Activated naive CD8-positive, alpha-beta T cell treated with anti-CD3 and anti-CD28 coated beads for 36 hours (primary cell): ENCODE measurements around the gene ST3GAL3. TPM values are rescaled to one million over a fixed set of nuclear protein-coding genes. Genes with fewer than 3 reads are reported as not detected.

ENCODE experiments used
- DNase-seq: peaks from one replicate; pipeline ENCODE4 v3.0.0; 2021
- H3K27ac Mint-ChIP-seq: one replicate; pipeline ENCODE4 v1.8.0; 2022; ENCODE audit warnings: mild to moderate bottlenecking, moderate library complexity, mixed read lengths
- H3K27me3 Mint-ChIP-seq: one replicate; pipeline ENCODE4 v1.8.0; 2022; ENCODE audit warnings: mild to moderate bottlenecking, mixed read lengths
- H3K36me3 Mint-ChIP-seq: one replicate; pipeline ENCODE4 v1.8.0; 2021; ENCODE audit warnings: mild to moderate bottlenecking, mixed read lengths
- H3K4me1 Mint-ChIP-seq: one replicate; pipeline ENCODE4 v1.8.0; 2021; ENCODE audit warnings: mixed read lengths
- H3K4me3 Mint-ChIP-seq: one replicate; pipeline ENCODE4 v1.8.0; 2022; ENCODE audit warnings: mild to moderate bottlenecking, moderate library complexity, mixed read lengths
- H3K9me3 Mint-ChIP-seq: one replicate; pipeline ENCODE4 v1.8.0; 2022; ENCODE audit warnings: mixed read lengths
- total RNA-seq, 2 experiments: library from RNA; stranded (reverse); gene quantifications; one replicate each; pipeline ENCODE4 v1.2.3, GENCODE V29; 2021

ST3GAL3 gene
- total RNA-seq, 2 experiments from 2014 or later: 9.7 to 11.1 TPM

- peaks cover 18% of the 10 kb centered on the region for H3K4me1 Mint-ChIP-seq
- no peaks in the 10 kb centered on the region for H3K27me3 Mint-ChIP-seq
- no peaks in the 10 kb centered on the region for H3K36me3 Mint-ChIP-seq
- H3K27ac Mint-ChIP-seq: no peak overlapping the region
- H3K9me3 Mint-ChIP-seq: no peaks in the 10 kb centered on the region
- no peak for DNase-seq
- no peak overlapping the region for H3K4me3 Mint-ChIP-seq
Observed at GRCh38 chr1:43951021-43951985, 244.0 kb downstream of the ST3GAL3 start.

GRCh38 chr1:43952731-43953346 lies 245.5 kb downstream of the ST3GAL3 start:
- Mint-ChIP-seq H3K4me3 (no peak overlapping the region), H3K9me3 (no peaks in the 10 kb centered on the region), H3K4me1 (peaks cover 15% of the 10 kb centered on the region), H3K27me3 (no peaks in the 10 kb centered on the region), H3K27ac (no peak overlapping the region), H3K36me3 (peaks cover under 1% of the 10 kb centered on the region)
- DNase-seq: no peak

GRCh38 chr1:43953361-43953760 lies 246.0 kb downstream of the ST3GAL3 start:
- no peak overlapping the region for H3K27ac Mint-ChIP-seq

GRCh38 chr1:43954036-43954435 lies 246.7 kb downstream of the ST3GAL3 start:
- no peak overlapping the region for H3K27ac Mint-ChIP-seq
- DNase-seq: no peak
- H3K4me1 Mint-ChIP-seq: peaks cover 9% of the 10 kb centered on the region
- H3K27me3 Mint-ChIP-seq: no peaks in the 10 kb centered on the region
- no peak overlapping the region for H3K4me3 Mint-ChIP-seq
- no peaks in the 10 kb centered on the region for H3K9me3 Mint-ChIP-seq
- H3K36me3 Mint-ChIP-seq: peaks cover 5% of the 10 kb centered on the region

More at GRCh38 chr1:43953361-43953760, 246.0 kb downstream of the ST3GAL3 start:
- H3K27me3 Mint-ChIP-seq: no peaks in the 10 kb centered on the region
- H3K9me3 Mint-ChIP-seq: no peaks in the 10 kb centered on the region
- H3K4me1 Mint-ChIP-seq: peaks cover 11% of the 10 kb centered on the region
- H3K4me3 Mint-ChIP-seq: no peak overlapping the region
- peaks cover 4% of the 10 kb centered on the region for H3K36me3 Mint-ChIP-seq
- DNase-seq: no peak

- H3K9me3 Mint-ChIP-seq: no peaks in the 10 kb centered on the region
- no peak overlapping the region for H3K4me3 Mint-ChIP-seq
- peaks cover 5% of the 10 kb centered on the region for H3K36me3 Mint-ChIP-seq
- no peak for DNase-seq
- H3K27ac Mint-ChIP-seq: no peak overlapping the region
- H3K27me3 Mint-ChIP-seq: no peaks in the 10 kb centered on the region
- H3K4me1 Mint-ChIP-seq: peaks cover 7% of the 10 kb centered on the region
Observed at GRCh38 chr1:43956234-43956633, 248.9 kb downstream of the ST3GAL3 start.

GRCh38 chr1:43957407-43958040 lies 250.2 kb downstream of the ST3GAL3 start:
- Mint-ChIP-seq H3K4me1 (no peaks in the 10 kb centered on the region), H3K27me3 (no peaks in the 10 kb centered on the region), H3K4me3 (no peak overlapping the region), H3K9me3 (no peaks in the 10 kb centered on the region), H3K36me3 (peaks cover 9% of the 10 kb centered on the region), H3K27ac (no peak overlapping the region)
- no peak for DNase-seq

GRCh38 chr1:43958351-43959255 lies 251.3 kb downstream of the ST3GAL3 start:
- Mint-ChIP-seq H3K4me1 (no peaks in the 10 kb centered on the region), H3K4me3 (no peak overlapping the region), H3K27me3 (no peaks in the 10 kb centered on the region), H3K9me3 (no peaks in the 10 kb centered on the region), H3K36me3 (peaks cover 9% of the 10 kb centered on the region), H3K27ac (no peak overlapping the region)
- no peak for DNase-seq

- Mint-ChIP-seq H3K36me3 (peaks cover 9% of the 10 kb centered on the region), H3K9me3 (no peaks in the 10 kb centered on the region), H3K27ac (no peak overlapping the region), H3K4me1 (no peaks in the 10 kb centered on the region), H3K4me3 (no peak overlapping the region), H3K27me3 (no peaks in the 10 kb centered on the region)
- DNase-seq: no peak
Observed at GRCh38 chr1:43960798-43961197, 253.5 kb downstream of the ST3GAL3 start.

GRCh38 chr1:43961692-43962091 lies 254.4 kb downstream of the ST3GAL3 start:
- Mint-ChIP-seq H3K27me3 (no peaks in the 10 kb centered on the region), H3K4me3 (no peak overlapping the region), H3K9me3 (no peaks in the 10 kb centered on the region), H3K4me1 (no peaks in the 10 kb centered on the region), H3K36me3 (peaks cover 9% of the 10 kb centered on the region), H3K27ac (no peak overlapping the region)
- DNase-seq: no peak

- Mint-ChIP-seq H3K9me3 (no peaks in the 10 kb centered on the region), H3K27ac (no peak overlapping the region), H3K36me3 (peaks cover 9% of the 10 kb centered on the region), H3K27me3 (no peaks in the 10 kb centered on the region), H3K4me1 (no peaks in the 10 kb centered on the region), H3K4me3 (no peak overlapping the region)
- DNase-seq: no peak
Observed at GRCh38 chr1:43962324-43962723, 255.0 kb downstream of the ST3GAL3 start.

GRCh38 chr1:43963006-43963405 lies 255.7 kb downstream of the ST3GAL3 start:
- Mint-ChIP-seq H3K27me3 (no peaks in the 10 kb centered on the region), H3K4me3 (no peak overlapping the region), H3K36me3 (peaks cover 11% of the 10 kb centered on the region), H3K9me3 (no peaks in the 10 kb centered on the region), H3K27ac (no peak overlapping the region), H3K4me1 (no peaks in the 10 kb centered on the region)
- no peak for DNase-seq

- H3K4me1 Mint-ChIP-seq: no peaks in the 10 kb centered on the region
- DNase-seq: no peak
- peaks cover 8% of the 10 kb centered on the region for H3K36me3 Mint-ChIP-seq
- H3K9me3 Mint-ChIP-seq: no peaks in the 10 kb centered on the region
- no peaks in the 10 kb centered on the region for H3K27me3 Mint-ChIP-seq
- no peak overlapping the region for H3K27ac Mint-ChIP-seq
- no peak overlapping the region for H3K4me3 Mint-ChIP-seq
Observed at GRCh38 chr1:43963890-43964289, 256.6 kb downstream of the ST3GAL3 start.

GRCh38 chr1:43965316-43965715 lies 258.0 kb downstream of the ST3GAL3 start:
- DNase-seq: no peak
- H3K27ac Mint-ChIP-seq: no peak overlapping the region
- no peak overlapping the region for H3K4me3 Mint-ChIP-seq
- H3K9me3 Mint-ChIP-seq: no peaks in the 10 kb centered on the region
- peaks cover 4% of the 10 kb centered on the region for H3K4me1 Mint-ChIP-seq
- no peaks in the 10 kb centered on the region for H3K27me3 Mint-ChIP-seq
- H3K36me3 Mint-ChIP-seq: peaks cover 10% of the 10 kb centered on the region

- Mint-ChIP-seq H3K4me1 (peaks cover 18% of the 10 kb centered on the region), H3K9me3 (no peaks in the 10 kb centered on the region), H3K36me3 (peaks cover 16% of the 10 kb centered on the region), H3K27me3 (no peaks in the 10 kb centered on the region), H3K27ac (no peak overlapping the region), H3K4me3 (no peak overlapping the region)
- DNase-seq: no peak
Observed at GRCh38 chr1:43968348-43968948, 261.1 kb downstream of the ST3GAL3 start.
